GM21528 (cell line): ENCODE data around the gene RGS18.
"Not testable (repeated sequence)": the region's sequence is repeated elsewhere in the genome, so short reads cannot be mapped to it uniquely, and the experiment has no call there.

Source experiments
- ATAC-seq: cut with Tn5 transposase; IDR thresholded peaks from one replicate; pipeline ENCODE4 v1.9.1; 2021; ENCODE audit warnings: mild to moderate bottlenecking, moderate library complexity; ENCODE audit not compliant: unreplicated experiment, low FRiP score

RGS18 gene

DNA sequence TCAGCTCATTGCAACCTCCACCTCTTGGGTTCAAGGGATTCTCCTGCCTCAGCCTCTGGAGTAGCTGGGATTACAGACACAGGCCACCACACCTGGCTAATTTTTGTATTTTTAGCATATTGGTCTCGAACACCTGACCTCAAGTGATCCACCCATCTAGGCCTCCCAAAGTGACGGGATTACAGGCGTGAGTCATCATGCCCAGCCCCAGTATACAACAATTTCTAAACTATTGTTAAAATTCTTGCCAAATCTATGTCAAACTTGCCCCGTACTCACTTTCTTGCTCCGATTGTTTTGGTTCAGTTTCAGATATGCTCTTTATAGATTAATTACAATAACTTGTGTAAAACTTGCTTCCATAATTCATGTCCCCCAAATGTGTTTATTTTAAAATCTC lies 4.1 kb downstream of the RGS18 start:
- ATAC-seq = no peak

DNA sequence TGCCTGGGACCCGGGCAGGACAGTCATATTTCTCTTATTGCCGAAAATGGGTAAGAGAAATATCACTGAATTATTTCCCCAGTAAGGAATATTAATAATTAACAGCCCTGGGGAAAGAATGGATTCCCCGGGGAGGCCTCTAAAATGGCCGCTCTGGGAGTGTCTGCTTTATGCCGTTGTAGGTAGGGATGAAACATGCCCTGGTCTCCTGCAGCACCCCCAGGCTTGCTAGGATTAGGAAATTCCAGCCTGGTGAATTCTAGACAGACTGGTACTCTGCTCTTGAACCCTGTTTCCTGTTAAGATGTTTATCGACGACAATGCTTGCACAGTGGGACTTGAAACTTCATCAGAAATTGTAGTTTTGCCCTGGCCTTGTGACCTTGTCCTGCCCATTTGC lies 6.7 kb downstream of the RGS18 start:
- ATAC-seq = not testable (repeated sequence)

DNA sequence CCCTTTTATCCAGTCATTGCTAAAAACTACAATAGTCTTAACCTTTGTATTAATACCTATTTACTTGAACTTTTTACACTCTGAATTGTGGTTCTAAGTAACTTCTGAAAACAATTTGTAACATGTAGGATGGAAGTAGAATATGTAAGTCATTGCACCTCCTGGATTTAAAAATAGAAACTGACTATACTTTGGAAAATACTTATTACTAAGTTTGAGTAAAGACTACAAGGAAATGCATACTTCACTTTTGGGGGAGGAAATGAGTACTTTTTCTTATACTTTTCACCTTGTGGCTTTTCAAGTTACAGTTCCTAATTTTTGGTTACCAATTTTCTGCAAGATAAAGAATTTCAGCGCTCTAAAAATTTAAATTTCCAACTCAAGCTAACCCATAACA lies 8.7 kb downstream of the RGS18 start:
- ATAC-seq = no peak

DNA sequence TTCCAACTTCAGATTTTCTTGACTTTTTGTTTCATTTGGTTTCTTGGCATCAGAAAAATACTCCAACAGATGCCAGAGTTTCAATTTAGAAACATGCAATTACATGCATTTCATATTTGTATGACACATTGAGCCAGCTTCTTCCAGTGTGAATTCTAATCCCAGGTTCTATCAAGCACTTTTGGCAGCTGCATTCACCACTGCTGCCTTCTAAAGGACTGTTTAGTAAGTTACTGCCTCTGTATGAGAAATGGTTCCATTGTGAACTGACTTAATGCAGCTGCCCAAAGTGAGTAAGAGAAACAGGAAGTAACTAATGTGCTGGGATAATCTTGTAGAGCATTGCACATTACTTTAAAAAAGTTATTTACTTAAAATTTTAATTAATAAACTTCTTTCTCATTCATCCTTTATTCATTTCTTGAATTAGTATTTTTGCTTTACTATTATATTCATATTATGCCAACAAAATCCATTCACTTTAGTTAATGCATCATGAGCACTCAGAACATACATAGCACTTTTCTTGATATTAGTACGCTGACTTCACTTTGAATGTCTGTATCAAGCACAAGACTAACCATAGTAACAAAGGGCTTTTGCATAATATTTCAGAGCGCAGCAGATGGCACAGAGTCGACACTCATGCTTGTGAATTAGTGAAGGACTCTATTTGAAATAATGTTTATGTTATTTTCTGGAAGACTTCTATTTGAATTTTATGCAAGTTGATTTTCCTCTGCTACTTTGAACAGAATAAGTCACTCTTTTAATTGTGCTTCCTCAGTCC lies 9.8 kb downstream of the RGS18 start:
- ATAC-seq = no peak

DNA sequence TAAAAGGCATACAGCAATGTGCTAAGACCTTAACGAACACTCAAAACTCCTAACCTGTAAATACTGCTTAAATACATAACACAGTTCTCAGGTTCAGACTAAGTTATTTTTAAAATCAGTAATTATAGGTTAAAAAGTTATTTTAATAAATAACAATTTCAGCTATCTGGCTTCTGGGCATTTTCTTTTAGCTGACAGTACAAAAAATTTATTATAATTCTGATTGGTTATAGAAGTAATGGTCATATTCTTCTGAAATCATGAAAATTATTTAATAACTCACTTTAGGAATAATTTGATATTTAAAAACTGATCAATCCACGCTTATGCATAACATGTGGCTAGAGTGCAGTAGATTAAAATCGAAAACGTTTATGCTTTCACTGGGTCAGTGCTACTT lies 10.7 kb downstream of the RGS18 start:
- no peak for ATAC-seq

DNA sequence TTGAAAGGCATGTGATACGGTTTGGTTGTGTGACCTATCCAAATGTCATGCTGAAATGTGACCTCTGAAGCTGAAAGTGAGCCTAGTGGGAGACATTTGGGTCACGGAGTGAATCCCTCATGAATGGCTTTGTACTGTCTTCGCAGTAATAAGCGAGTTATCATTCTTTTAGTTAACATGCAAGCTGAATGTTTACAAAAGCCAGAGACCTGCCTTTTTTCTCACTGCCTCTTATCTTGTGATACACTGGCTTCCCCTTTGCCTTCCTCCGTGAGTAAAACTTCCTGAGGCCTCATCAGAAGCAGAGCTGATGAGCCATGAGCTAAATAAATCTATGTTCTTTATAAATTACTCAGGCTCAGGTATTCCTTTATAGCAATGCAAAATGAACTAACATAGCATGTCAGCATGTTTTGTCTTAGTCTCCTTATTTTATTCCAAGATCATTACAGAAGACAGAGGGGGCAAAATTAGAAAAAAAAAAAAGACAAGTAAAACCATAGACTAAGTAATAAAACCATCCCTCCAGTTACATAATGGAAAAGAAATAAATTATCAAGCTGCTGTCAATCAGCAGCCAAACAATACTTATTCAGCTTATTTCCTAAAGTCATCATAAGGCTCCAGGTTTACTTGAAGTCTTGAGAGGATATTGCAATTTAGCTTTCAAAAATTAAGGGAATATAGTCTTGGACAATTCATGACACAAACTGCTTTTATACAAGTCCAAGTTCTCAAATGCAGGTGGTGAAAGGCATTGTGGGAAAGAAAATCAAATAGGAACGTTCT lies 12.1 kb downstream of the RGS18 start:
- no peak for ATAC-seq

DNA sequence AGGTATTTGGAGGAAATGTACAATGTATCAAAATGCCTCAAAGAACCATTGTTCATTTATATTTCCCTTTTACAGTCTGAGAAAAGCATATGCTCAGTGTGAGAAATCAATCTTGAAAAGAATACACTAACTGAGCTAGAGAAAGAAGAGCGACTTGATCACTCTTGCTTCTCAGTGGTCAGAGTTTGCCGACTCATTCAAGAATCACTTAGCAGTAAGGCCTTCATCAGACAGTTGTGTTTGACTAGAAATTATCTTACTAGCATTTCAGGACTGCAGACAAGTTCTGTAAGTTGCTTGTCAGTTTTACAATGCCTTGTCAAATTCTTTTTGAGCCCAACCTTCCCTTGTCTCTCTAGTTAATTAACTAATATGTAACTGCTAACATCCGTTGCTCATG lies 12.9 kb downstream of the RGS18 start:
- no peak for ATAC-seq

DNA sequence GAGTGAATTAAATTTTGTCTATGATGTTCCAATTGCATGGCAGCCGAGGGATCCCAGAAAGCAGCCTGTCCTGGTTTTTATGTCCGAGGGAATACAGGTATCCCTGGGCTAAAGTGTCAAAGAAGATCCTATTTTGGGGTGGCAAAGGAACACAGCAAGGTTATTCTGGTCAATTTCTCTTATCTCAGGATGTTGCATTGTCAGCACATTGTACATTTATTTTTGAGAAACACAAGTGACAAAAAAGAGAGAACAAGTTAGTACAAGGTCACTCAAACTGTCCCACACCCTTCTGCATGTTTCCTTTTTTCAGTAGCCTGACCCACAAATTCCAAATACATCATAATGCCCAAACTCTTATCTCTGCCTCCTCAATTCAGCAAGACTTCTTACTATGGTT lies 17.7 kb downstream of the RGS18 start:
- ATAC-seq = no peak

DNA sequence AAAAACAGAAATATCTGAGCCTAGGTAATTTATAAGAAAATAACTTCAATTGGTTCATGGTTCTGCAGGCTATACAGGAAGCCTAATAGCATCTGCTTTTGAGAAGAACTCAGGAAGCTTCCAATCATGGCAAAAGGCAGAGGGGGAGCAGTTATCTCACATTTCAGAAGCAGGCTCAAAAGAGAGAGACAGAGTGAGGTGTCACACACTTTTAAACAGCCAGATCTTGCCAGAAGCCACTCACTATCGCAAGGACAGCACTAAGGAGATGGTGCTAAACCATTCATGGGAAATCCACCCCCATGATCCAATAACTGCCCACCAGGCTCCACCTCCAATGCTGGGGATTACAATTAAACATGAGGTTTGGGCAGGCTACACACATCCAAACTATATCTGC lies 25.5 kb downstream of the RGS18 start:
- no peak for ATAC-seq

DNA sequence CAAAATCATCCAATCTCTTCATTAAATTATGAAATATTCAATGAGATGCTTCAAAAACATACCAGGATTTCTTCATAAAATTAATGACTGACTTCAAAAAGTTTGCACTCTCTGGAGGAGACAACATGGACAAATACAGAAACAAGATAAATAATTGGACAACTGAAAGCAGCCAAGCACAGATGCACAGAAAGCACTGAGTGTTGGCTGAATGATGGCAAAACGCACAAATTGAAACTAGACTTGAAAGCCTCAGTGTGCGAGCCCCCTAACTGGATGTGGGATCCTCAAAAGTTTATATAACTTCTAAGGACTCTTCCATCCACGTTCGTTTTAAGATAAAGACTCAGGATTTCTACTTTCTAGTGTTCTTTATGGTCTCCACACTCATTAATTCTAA lies 27.9 kb downstream of the RGS18 start:
- no peak for ATAC-seq

DNA sequence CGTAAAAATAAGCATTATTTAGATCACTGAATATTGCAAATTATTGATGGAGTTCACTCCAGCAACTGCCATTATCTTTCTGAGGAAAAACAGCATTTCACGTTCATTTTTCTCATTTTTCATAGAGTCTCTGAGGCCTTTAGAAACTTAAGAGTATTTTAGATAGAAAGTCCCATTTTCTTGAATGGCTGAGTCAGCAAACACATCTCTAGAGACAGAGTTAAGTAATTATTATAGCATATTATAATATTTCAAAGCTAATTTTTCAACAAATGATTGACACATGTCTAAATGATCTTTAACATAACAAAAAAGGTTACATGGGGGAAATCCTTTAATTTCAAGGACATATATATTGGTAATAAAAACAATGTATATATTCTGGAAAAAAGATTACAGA lies 31.8 kb downstream of the RGS18 start:
- ATAC-seq = no peak

DNA sequence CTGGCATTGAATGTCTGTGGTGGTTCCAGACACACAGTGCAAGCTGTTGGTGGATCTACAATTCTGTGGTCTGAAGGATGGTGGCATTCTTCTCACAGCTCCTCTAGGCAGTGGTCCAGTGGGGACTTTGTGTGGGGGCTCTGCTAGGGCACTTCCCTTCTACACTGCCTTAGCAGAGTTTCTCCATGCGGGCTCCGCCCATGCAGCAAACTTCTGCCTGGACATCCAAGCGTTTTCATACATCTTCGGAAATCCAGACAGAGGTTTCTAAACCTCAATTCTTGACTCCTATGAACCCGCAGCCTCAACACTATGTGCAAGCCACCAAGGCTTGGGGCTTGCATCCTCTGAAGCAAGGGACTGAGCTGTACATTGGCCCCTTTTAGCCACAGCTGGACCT lies 43.0 kb downstream of the RGS18 start:
- no peak for ATAC-seq

DNA sequence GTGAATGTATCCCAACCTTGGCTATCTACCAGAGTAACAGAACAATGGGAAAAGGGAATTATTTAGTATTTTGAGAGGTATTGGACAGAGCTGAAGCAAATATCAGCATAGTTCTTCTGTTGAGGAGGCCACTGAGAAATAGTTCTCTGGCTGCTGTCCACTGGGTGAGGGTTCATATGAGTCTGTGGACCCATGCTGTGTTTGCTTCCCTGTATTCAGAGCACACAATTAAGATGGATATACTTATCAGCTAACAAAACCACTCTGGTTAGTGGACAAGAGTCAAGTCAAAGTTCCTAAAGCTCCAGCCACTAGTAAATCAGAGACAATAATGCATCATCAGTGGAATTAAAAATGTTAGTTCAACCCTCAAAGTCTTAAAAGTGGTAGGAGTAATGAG lies 66.1 kb downstream of the RGS18 start:
- no peak for ATAC-seq

DNA sequence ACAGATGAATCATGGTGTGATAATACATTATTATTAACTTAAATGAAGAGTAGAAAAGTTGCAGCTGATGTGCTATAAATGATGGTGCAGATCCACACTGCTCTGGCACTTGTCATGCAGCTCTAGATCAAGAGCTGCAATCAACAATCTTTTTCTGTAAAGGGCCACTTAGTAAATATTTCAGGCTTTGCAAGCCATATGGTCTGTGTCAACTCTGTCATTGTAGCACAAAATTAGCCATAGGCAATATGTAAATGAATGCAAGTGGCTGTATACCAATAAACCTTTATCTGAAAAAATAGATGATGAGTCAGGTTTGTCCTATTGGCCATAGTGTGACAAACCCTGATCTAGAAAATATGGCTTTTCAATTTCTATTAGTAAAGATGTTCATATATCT lies 66.6 kb downstream of the RGS18 start:
- ATAC-seq = no peak

DNA sequence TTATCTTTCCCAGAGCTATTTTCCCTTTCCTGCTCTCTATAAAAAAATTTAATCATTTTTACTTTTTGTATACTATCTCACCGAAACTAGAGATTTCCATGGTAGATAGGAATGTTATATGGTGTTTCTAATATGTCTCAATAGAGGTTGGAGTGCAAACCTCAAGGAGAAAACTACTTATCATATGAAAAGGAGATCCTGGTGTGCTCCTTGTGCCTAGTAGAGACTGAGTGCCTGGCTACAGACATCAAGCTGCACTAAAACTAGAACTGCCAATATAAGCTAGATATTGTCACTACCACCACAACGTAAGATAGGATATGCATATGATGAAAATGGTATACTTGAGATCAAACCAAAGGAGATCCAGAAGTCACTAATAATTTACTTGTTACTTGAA lies 67.0 kb downstream of the RGS18 start:
- ATAC-seq = no peak

DNA sequence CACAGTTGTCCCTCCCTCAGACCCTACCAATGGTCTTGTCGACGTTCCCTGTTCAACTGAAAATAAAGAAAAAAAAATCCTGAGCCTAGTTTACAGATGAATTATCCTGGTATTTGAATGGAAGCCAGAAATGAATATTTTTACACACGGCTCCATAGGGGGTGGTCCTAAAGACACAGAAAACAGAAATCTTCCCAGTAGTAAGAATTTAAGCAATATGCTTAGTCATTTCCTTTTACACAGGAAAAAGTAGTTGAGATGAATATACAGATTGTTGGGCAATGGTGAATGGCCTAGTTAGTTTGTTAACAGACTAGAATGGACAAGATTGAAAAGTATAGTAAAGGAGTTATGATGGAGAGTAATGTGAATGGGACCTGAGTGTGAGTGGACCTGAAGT lies 67.4 kb downstream of the RGS18 start:
- no peak for ATAC-seq

DNA sequence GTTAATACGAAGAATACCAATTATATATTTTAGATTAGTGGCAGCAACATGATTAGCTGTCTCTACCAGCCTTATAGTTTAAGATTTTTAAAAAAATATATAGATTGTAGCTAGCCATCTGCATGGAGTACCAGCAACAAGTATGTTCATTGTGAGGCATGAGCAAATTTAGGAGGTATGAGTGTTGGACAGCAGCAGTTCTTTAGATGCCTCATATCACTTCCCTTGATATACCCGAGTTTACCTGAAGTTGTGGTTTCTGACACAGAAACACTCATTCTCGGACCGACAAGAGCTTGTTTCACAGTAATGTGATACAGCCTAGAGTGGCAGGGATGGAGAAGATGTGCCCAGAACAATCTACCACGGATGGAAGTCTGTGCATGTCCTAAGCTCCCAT lies 69.1 kb downstream of the RGS18 start:
- no peak for ATAC-seq

DNA sequence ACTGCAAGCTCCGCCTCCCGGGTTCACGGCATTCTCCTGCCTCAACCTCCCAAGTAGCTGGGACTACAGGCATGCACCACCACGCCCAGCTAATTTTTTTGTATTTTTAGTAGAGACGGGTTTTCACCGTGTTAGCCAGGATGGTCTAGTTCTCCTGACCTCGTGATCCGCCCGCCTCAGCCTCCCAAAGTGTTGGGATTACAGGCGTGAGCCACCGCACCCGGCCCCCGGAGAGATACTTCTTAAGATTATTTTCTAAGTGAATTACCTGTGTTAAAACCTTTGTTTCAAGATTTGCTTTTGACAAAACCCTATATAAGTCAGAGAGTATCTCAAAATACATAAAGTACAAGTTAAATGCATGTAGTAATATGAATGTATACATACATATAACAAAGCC lies 69.7 kb downstream of the RGS18 start:
- not testable (repeated sequence) for ATAC-seq

DNA sequence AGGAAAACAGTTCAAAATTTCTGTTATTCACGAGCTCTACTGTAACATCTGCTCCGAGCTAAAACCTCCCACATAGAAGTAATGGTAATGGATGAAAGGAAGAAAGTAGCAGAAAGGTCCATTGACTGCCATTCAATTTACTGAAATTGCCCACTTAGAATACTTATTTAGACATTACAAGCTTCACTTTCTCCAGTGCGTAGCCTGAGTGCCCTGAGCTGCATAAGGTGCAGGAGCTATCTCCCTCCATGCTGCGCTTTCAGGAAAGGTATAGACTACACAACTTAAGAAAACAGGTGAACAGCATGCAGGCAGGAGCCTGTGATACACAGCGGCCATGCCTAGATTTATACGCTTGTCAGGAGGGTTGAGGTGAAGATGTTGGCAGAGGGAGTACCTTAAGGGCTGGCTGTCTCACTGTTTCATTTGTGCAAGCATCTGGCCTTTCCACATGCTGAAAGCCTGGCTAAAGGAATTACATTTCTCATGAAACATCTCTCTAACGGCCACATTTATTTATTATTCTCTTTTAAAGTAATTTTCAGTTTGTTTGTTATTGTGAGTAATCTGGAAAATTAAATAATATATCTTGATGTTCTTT lies 74.7 kb downstream of the RGS18 start:
- no peak for ATAC-seq

DNA sequence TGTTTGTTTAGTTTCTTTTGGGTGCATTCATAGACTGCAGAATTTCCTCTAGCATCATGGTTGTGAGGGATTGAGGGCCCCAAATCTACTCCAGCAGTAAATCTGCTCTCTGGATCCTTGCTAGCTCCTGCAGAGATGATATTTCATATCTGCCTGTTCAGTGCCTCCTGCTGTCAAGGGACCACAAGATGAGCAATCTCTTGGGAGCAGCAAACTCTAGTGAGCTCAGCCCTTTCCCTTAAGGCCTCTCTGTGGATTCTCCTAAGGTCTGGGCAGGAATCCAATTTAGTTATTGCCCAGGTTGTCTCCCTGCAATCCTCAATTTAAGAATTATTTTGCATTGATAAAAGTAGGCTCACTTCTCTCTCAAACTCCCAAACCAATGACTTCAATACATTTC lies 76.9 kb downstream of the RGS18 start:
- ATAC-seq = no peak
